Hepatocyte (in vitro differentiated cells): ENCODE results near the gene NUFIP1. TPM values are rescaled to one million over a fixed set of nuclear protein-coding genes. Genes with fewer than 3 reads are reported as not detected.

Source experiments
- DNase-seq: peaks from one replicate; pipeline ENCODE4 v3.0.0-alpha.2; 2016; ENCODE audit warnings: low spot score
- H2AFZ ChIP-seq: fragments of 200-600 bp; sonication (generic); 2 replicates; pipeline ENCODE4 v1.6.0; 2016; ENCODE audit warnings: antibody characterized with exemption, mild to moderate bottlenecking
- H3K27ac ChIP-seq: fragments of 200-600 bp; sonication (generic); 2 replicates; pipeline ENCODE4 v1.5.1; 2016; ENCODE audit warnings: mild to moderate bottlenecking
- H3K27me3 ChIP-seq: fragments of 200-600 bp; sonication (generic); 2 replicates; pipeline ENCODE4 v1.6.1; 2016
- H3K36me3 ChIP-seq: fragments of 200-600 bp; sonication (generic); replicated peaks from 2 replicates; pipeline ENCODE4 v1.5.1; 2016; ENCODE audit warnings: low read depth; ENCODE audit not compliant: insufficient read depth
- H3K4me1 ChIP-seq: fragments of 200-600 bp; sonication (generic); 2 replicates; pipeline ENCODE4 v1.5.1; 2016; ENCODE audit warnings: mild to moderate bottlenecking, moderate library complexity; ENCODE audit not compliant: insufficient read depth
- H3K4me2 ChIP-seq: fragments of 200-600 bp; sonication (generic); 2 replicates; pipeline ENCODE4 v1.6.0; 2016
- H3K4me3 ChIP-seq: fragments of 200-600 bp; sonication (generic); 2 replicates; pipeline ENCODE4 v1.5.1; 2016; ENCODE audit warnings: mild to moderate bottlenecking
- H3K79me2 ChIP-seq: fragments of 200-600 bp; sonication (generic); 2 replicates; pipeline ENCODE4 v1.6.0; 2017; ENCODE audit warnings: mild to moderate bottlenecking
- H3K9me2 ChIP-seq: fragments of 200-600 bp; sonication (generic); replicated peaks from 2 replicates; pipeline ENCODE4 v1.6.0; 2017; ENCODE audit warnings: mild to moderate bottlenecking; ENCODE audit not compliant: insufficient read depth
- H3K9me3 ChIP-seq: fragments of 200-600 bp; sonication (generic); 2 replicates; pipeline ENCODE4 v1.5.1; 2016; ENCODE audit warnings: low read depth, mild to moderate bottlenecking
- H4K20me1 ChIP-seq: fragments of 200-600 bp; sonication (generic); 2 replicates; pipeline ENCODE4 v1.6.0; 2016; ENCODE audit warnings: mild to moderate bottlenecking; ENCODE audit not compliant: insufficient read depth, poor library complexity, severe bottlenecking
- CTCF ChIP-seq: fragments of 200-600 bp; sonication (generic); IDR thresholded peaks from 2 replicates; pipeline ENCODE4 v1.5.1; 2016; ENCODE audit warnings: antibody characterized with exemption, mild to moderate bottlenecking; ENCODE audit not compliant: poor library complexity
- EZH2 ChIP-seq: fragments of 200-600 bp; sonication (generic); IDR thresholded peaks from 2 replicates; pipeline ENCODE4 v1.6.1; 2016; ENCODE audit warnings: antibody characterized with exemption, mild to moderate bottlenecking, borderline replicate concordance
- EZH2phosphoT487 ChIP-seq: fragments of 200-600 bp; sonication (generic); IDR thresholded peaks from one replicate; pipeline ENCODE4 v1.6.1; 2018; ENCODE audit warnings: antibody characterized with exemption, mild to moderate bottlenecking, low read depth, moderate library complexity; ENCODE audit not compliant: unreplicated experiment, severe bottlenecking
- WGBS: methylation state at CpG from one replicate; pipeline ENCODE4 v1.1.6; 2016; ENCODE audit warnings: low lambda C conversion rate; ENCODE audit errors: missing lambda C conversion rate; 5-methylcytosine and 5-hydroxymethylcytosine counted together
- polyA plus RNA-seq: library from polyadenylated mRNA; unstranded; fragments of >200 nt; fragmentation: Nextera tagmentation; extraction: Ambion mirVana; gene quantifications from 2 replicates; pipeline ENCODE4 v1.2.1, GENCODE V29; 2016
- total RNA-seq: library from RNA; depleted of rRNA; stranded (reverse); fragments of >200 nt; gene quantifications from 2 replicates; pipeline ENCODE4 v1.2.3, GENCODE V29; 2014

The NUFIP1 gene
- total and polyA plus RNA-seq, 2 experiments from 2014 or later: 3.3 to 6.2 TPM

DNA sequence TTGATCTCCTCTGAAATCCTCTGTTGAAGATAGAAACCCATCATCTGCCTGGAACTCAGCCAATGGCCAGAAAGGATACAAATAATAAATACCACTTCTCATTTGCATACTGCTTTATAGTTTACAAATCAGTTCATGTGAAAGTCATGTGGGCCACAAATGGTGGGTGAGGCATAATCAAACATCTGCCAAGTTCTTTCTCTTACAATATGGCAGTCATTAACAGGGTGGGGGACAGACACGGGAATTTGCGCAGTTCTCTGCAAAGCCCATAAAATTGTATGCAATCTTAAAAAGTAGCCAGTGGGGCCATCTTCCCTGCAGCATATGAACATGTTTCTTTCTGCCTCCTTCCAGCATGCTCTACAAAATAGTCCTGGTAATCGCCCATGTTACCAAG is 59.6 kb downstream of the NUFIP1 start:
- no peak overlapping the region for H3K4me2 ChIP-seq
- H3K9me2 ChIP-seq: no peaks in the 10 kb centered on the region
- no peak overlapping the region for H3K27ac ChIP-seq
- no peak for DNase-seq
- H4K20me1 ChIP-seq: no peaks in the 10 kb centered on the region
- 66% methylated on average over 3 of the region's 3 CpGs for WGBS
- TF ChIP-seq CTCF: no peak
- no peak for TF ChIP-seq EZH2
- TF ChIP-seq EZH2phosphoT487: no peak
- H3K4me1 ChIP-seq: peaks cover 10% of the 10 kb centered on the region
- H3K79me2 ChIP-seq: no peaks in the 10 kb centered on the region
- no peak overlapping the region for H2AFZ ChIP-seq
- no peaks in the 10 kb centered on the region for H3K36me3 ChIP-seq
- H3K4me3 ChIP-seq: no peak overlapping the region
- H3K9me3 ChIP-seq: no peaks in the 10 kb centered on the region
- no peaks in the 10 kb centered on the region for H3K27me3 ChIP-seq

GRCh38 chr13:44927968-44928367 is 61.3 kb downstream of the NUFIP1 start:
- H3K27ac ChIP-seq: no peak overlapping the region
- no peak overlapping the region for H2AFZ ChIP-seq
- peak; percentile 33 for DNase-seq
- H3K4me2 ChIP-seq: no peak overlapping the region
- peaks cover 10% of the 10 kb centered on the region for H3K4me1 ChIP-seq
- H3K27me3 ChIP-seq: no peaks in the 10 kb centered on the region
- no peaks in the 10 kb centered on the region for H4K20me1 ChIP-seq
- H3K79me2 ChIP-seq: no peaks in the 10 kb centered on the region
- 42% methylated on average over 4 of the region's 4 CpGs for WGBS
- no peak for TF ChIP-seq EZH2phosphoT487
- no peak for TF ChIP-seq CTCF
- no peak for TF ChIP-seq EZH2
- no peaks in the 10 kb centered on the region for H3K36me3 ChIP-seq
- H3K4me3 ChIP-seq: no peak overlapping the region
- H3K9me3 ChIP-seq: no peaks in the 10 kb centered on the region
- no peaks in the 10 kb centered on the region for H3K9me2 ChIP-seq

GRCh38 chr13:44921931-44922758 is 67.1 kb downstream of the NUFIP1 start:
- peaks cover 23% of the 10 kb centered on the region for H3K4me1 ChIP-seq
- no peaks in the 10 kb centered on the region for H3K9me3 ChIP-seq
- H3K79me2 ChIP-seq: no peaks in the 10 kb centered on the region
- TF ChIP-seq CTCF (no peak), EZH2phosphoT487 (no peak), EZH2 (no peak)
- H3K27ac ChIP-seq: peak overlapping the region; percentile 75
- no peak overlapping the region for H3K4me3 ChIP-seq
- no peak overlapping the region for H2AFZ ChIP-seq
- no peaks in the 10 kb centered on the region for H4K20me1 ChIP-seq
- no peaks in the 10 kb centered on the region for H3K9me2 ChIP-seq
- H3K27me3 ChIP-seq: no peaks in the 10 kb centered on the region
- peak; percentile 65 for DNase-seq
- no peak overlapping the region for H3K4me2 ChIP-seq
- WGBS: 26% methylated on average over 2 of the region's 2 CpGs
- H3K36me3 ChIP-seq: no peaks in the 10 kb centered on the region
